GM21390 (cell line): ENCODE results near the gene CHD9NB.
A peak's percentile ranks its signal among the peaks of the same experiment; 100 is the strongest.
"Not testable (repeated sequence)": the region's sequence is repeated elsewhere in the genome, so short reads cannot be mapped to it uniquely, and the experiment has no call there.

ENCODE experiments used
- ATAC-seq: cut with Tn5 transposase; IDR thresholded peaks from one replicate; pipeline ENCODE4 v1.9.1; 2021; ENCODE audit not compliant: unreplicated experiment

Gene CHD9NB

GRCh38 chr16:53084141-53084541 lies 31.4 kb upstream of the CHD9NB start:
- no peak for ATAC-seq

GRCh38 chr16:53083119-53083518 lies 30.4 kb upstream of the CHD9NB start:
- no peak for ATAC-seq

- no peak for ATAC-seq
These were observed 29.8 kb upstream of the CHD9NB start for GRCh38 chr16:53082509-53082908.

DNA sequence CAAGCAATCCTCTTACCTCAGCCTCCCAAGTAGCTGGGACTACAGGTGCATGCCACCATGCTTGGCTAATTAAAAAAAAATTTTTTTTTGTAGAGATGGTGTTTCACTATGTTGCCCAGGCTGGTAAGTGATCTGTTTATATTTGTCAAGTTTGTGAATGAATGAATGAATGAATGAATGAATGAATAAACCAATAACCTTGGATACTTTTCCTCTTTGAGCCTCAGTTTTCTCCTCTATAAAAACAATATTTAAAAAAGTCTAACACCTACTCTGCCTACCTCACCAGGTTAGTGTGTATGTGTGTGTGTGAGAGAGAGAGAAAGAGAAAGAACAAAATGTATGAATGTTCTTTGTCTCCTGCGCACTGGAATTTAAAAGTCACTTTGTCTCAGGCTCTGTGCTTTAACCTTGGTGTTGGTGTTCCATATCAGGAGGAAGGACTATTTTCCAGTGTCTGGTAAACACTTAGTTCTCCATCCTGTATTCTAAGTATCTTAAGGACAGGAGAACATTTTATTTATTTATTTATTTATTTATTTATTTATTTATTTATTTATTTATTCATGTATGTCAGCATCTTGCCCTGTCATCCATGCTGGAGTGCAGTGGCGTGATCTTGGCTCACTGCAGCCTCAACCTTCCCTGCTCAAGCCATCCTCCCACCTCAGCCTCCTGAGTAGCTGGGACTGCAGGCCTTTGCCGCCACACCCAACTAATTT lies 29.1 kb upstream of the CHD9NB start:
- ATAC-seq = no peak

DNA sequence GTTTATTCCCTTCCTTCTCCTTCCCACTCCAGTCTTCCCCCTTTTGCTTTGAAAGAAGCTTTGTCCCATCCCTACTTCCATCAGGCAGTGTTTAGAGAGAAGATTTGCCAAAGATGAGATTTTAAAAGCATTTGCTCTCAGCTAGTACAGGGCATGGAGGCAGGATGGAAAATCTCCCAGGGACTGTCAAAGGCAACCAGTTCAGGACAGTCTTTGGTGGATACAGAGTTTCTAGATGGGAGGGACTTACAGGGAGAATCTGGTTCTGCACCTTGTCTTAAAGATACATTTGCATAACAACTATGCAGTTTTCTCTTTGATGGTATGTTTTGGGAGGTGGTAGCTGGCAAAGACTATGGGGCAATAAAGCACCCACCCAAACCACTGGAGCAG lies 28.3 kb upstream of the CHD9NB start:
- ATAC-seq = no peak

DNA sequence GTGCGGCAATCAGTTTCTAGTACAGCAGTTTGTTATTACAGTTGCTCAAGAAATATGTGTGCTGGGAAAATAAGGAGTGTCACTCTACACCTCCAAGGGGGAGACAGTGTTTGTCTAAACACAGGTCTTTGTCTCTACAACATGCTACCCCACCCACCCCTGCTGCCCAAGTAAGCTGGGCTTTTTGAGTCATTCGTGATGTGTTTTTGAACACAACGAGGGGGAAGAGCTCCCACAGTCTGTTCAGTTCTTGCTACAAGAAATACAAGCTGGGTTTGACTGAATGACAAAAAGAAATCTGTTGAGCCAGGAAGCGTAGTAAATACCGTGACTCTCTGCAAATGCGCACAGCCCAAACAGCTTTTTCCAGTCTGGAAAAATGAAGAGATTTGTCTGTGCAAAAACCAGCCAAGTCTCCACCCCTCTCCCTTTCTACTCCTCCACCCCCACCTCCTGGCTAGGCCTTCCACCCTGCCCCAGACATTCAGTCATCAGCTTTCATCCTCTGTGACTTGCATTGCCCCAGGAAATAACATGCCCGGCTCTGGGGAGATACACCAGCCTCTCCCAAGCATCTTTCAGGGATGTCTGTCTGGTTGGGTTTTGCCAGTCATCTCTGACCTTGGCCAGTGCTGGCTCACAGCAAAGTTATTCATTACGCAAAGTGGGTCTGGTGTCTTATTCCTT lies 27.8 kb upstream of the CHD9NB start:
- ATAC-seq = no peak

DNA sequence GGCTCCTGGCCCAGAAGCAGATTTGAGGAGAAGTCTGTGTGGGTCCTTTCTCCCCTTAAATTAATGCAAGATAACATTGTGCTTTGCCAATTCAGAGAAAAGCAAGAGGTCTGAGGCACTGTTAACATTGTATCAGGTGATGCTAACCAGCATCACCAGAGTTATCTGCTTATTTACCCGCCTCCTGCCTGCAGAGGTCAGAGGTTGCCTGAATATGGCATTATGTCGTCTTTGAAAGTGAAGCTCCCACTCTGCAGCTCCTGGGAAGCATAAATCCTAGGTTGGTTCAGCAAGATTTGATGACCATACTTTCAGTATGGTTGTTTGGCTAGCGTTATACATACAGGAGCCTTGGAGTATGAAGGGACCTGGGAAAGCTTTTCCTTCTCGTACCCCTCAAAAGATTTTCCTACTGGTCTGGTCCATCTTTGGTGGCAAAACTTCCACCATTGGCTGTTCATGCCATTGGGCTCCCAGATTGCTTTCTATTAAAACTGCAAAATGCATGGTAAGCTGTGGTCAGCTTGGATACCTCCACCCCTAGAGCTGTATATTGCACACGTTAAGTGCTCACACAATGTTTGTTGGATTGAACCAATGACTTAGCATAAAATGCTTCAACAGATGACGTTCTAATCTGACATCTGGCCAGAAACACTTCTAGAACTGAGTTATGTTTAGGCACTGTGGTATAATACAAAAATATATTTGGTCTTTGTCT lies 26.2 kb upstream of the CHD9NB start:
- ATAC-seq = no peak

DNA sequence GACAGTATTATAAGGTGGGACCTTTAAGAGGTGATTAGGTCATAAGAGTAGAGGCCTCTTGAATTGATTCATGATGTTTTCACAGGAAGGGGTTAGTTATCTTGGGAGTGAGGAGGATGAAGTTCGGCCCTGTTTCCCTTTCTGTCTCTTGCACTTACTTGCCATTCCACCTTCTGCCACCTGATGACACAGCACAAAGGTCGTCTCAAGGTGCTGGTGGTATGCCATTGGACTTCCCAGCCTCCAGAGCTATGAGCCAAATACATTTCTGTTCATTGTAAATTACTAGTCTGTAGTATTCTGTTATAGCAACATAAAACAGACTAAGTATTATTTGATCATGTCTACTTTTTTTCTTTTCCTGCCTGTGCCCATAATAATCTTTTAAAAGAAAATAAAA lies 25.6 kb upstream of the CHD9NB start:
- ATAC-seq = no peak

DNA sequence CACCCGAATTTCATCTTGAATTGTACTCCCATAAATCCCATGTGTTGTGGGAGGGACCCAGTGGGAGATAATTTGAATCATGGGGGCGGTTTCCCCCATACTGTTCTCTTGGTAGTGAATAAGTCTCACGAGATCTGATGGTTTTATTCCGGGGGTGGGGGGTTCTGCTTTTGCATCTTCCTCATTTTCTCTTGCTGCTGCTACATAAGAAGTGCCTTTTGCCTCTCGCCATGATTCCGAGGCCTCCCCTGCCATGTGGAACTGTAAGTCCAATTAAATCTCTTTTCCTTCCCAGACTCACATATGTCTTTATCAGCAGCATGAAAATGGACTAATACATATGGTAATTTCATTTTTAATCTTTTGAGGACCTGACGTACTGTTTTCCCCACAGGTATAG lies 22.8 kb upstream of the CHD9NB start:
- ATAC-seq = not testable (repeated sequence)

GRCh38 chr16:53074296-53074695 lies 21.6 kb upstream of the CHD9NB start:
- ATAC-seq = not testable (repeated sequence)

GRCh38 chr16:53073022-53073421 lies 20.3 kb upstream of the CHD9NB start:
- no peak for ATAC-seq

GRCh38 chr16:53071748-53072301 lies 19.1 kb upstream of the CHD9NB start:
- peak; percentile 43 for ATAC-seq

DNA sequence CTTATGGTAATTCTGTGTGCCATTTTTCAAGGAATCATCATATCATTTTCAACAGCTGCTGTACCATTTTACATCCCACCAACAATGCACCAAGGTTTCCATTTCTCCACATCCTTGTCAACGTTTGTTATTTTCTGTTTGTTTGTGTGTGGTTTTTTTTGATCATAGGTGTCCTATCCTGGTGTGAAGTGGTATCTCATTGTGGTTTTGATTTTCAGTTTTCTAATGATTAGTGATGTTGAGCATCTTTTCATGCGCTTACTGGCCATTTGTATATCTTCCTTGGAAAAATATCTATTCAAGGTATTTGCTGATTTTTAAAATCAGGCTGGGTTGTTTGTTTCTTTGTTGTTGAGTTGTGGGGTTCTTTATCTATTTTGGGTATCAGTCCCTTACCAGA lies 17.1 kb upstream of the CHD9NB start:
- ATAC-seq = no peak

GRCh38 chr16:53068423-53068833 lies 15.7 kb upstream of the CHD9NB start:
- ATAC-seq = peak; percentile 56

DNA sequence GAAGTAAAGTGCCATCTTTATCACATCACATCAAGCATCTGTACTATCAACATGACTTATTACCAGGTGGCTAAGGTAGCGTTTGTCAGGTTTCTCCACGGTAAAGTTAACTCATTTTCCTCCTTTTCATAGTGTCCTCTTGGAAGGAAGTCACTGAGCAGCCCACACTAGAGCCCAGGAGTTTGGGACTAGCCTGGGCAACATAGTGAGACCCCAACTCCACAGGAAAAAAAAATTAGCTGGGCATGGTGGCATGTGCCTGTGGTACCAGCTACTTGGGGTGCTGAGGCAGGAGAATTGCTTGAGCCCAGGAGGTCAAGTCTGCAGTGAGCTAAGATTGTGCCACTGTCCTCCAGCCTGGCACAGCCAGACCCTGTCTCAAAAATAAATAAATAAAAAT lies 15.0 kb upstream of the CHD9NB start:
- no peak for ATAC-seq

DNA sequence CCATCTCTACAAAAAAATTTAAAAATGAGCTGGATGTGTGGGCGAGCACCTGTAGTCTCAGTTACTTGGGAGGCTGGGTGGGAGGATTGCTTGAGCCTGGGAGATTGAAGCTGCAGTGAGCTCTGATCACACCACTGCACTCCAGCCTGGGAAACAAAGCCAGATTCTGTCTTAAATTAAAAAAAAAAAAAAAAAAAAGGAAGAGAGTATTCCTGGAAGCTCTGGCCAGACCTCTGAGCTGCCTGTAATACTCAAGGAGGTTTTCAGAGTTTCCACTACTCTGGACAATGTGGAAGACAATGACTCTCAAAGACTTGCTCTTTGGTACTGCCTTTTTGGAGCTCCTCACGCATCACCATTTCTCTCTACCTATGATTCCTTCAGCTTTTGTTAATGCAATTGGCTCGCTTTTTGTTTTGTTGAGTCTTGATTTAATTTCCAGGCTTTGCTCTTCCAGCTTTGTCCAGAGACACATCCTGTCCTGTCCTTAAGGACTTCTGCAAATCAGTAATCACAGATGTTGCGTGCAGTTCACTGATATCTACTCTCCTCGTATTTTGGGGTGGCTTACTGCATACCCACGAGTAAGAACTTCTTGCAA lies 12.9 kb upstream of the CHD9NB start:
- ATAC-seq = no peak

DNA sequence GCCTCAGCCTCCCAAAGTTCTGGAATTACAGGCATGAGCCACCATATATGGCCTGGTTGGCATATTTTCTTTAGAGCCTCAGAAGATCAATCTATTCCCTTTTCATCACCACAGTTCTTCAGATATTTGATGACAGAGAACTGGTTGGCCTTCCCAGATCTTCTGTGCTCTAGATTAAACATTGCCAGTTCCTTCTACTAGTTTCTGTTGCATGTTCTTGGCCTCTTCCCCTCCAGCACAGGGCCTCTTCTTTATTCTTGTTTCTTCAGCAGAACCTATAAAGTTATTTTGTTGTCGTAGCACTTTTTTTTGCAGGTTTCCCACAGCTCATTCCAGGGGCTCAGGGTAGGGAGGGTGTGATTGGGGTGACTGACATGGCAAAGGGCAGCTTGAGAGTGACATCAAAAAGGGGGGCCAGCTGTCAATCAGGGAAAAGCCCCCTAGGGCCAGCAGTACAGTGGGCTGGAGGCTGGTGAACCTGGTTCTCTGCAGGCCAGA lies 11.4 kb upstream of the CHD9NB start:
- ATAC-seq = no peak

DNA sequence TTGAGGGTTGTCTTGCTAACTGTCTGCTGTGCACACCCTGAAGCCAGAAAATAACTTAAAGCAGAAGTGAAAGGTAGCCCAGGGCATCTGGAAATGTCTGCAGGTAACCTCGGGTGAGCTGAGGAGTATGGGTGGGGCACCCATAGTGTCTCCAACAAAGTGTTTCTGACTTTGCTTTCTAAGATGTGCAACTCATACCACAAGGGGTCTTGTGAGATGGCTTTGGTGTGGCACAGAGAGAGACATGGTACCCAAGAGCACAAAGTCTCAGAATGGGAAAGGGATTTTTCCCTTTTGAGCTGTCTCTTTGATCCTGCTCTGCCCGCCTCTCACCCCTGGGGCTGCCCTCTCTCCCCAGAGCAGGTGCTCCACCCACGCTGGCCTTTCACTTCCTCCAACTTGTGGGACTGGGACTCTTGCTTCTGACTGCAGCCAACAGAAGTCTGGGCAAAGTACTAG lies 9.0 kb upstream of the CHD9NB start:
- ATAC-seq = peak; percentile 88

DNA sequence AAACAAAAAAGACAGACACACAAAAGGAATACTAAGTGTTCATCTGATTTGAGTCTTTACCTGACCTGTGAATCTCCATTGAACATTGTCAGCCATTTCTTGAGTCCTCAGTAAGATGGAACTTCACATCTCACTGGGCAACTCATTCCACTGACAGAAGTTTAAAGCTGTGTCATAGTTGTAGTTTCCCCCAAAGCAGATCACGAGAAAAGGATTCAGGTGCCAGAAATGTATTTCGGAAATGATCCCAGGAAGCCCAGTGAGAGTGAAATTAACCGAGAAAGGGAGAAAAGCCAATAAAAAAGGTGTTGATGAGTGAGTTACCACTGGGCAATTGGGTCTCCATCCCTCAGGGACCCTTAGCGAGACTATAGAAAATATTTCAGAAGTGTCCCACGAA lies 8.6 kb upstream of the CHD9NB start:
- peak; percentile 28 for ATAC-seq

GRCh38 chr16:53059672-53060071 lies 7.0 kb upstream of the CHD9NB start:
- ATAC-seq = no peak

DNA sequence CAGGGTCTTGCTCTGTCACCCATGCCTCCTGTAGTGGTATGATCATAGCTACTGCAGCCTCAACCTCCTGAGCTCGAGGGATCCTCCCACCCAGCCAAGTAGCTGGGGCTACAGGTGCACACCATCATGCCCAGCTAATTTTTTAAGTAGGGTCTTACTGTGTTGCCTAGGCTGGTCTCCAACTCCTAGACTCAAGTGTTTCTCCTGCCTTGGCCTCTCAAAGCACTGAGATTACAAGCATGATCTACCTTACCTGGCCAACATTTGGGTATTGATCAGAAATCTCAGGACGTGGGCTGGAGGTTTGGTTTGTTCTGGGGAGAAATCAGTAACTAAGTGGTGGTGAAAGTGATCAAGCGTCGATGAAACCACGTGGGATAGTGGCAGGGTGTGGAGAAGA lies 6.2 kb upstream of the CHD9NB start:
- ATAC-seq = no peak
